A673 (cell line): Measurements from ENCODE around the gene ZNF580.

Experiments
- EZH2 ChIP-seq: fragments of 200-600 bp; sonication (generic); IDR thresholded peaks from 2 replicates; pipeline ENCODE4 v1.6.1; 2017; ENCODE audit warnings: borderline replicate concordance, low read depth, mild to moderate bottlenecking, mixed read lengths, antibody characterized with exemption, low read length; ENCODE audit not compliant: poor library complexity, severe bottlenecking
- TF ChIP-seq, protein P1 (sequence below): fragments of 300-800, 200-600 bp; sonication (generic); conservative IDR thresholded peaks from 2 replicates; pipeline ENCODE4 v1.5.1; 2017; ENCODE audit warnings: low read depth, mild to moderate bottlenecking, antibody characterized with exemption, low read length, moderate library complexity, mixed read lengths

DNA sequence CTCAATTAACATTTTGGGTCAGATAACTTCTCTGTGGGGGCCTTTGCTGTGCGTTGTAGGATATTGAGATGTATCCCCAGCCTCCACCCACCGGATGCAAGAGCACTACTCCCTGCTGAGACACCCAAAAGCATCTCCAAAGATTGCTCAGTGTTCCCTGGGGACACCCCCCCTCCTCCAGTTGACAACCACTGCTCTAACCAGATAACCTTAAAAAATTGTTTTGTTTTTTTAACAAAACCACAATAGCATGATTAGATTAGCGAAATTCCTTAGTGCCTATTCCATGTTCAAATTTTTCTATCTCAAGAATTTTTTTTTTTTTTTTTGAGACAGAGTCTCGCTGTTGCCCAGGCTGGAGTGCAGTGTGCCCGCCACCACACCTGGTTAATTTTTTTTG lies 31.6 kb downstream of the ZNF580 start:
- TF ChIP-seq, protein P1, sequence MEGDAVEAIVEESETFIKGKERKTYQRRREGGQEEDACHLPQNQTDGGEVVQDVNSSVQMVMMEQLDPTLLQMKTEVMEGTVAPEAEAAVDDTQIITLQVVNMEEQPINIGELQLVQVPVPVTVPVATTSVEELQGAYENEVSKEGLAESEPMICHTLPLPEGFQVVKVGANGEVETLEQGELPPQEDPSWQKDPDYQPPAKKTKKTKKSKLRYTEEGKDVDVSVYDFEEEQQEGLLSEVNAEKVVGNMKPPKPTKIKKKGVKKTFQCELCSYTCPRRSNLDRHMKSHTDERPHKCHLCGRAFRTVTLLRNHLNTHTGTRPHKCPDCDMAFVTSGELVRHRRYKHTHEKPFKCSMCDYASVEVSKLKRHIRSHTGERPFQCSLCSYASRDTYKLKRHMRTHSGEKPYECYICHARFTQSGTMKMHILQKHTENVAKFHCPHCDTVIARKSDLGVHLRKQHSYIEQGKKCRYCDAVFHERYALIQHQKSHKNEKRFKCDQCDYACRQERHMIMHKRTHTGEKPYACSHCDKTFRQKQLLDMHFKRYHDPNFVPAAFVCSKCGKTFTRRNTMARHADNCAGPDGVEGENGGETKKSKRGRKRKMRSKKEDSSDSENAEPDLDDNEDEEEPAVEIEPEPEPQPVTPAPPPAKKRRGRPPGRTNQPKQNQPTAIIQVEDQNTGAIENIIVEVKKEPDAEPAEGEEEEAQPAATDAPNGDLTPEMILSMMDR = no peak
- TF ChIP-seq EZH2 = no peak
